Fibroblast of lung (primary cell): ENCODE data around the gene CAPN13. TPM values are rescaled to one million over a fixed set of nuclear protein-coding genes. Genes with fewer than 3 reads are reported as not detected.

Source experiments
- DNase-seq, 2 donors: peaks; one replicate each; pipeline versions ENCODE4 v3.0.0 to v3.0.0-alpha.2; 2010; ENCODE audit warnings: low read depth in 2 of 2
- H2AFZ ChIP-seq: 2 replicates; pipeline ENCODE4 v1.5.1; 2012; ENCODE audit warnings: low read length, control low read depth, inconsistent platforms
- H3K27ac ChIP-seq: 2 replicates; pipeline ENCODE4 v1.5.1; 2011; ENCODE audit warnings: low read length, control low read depth; ENCODE audit not compliant: insufficient read depth
- H3K27me3 ChIP-seq: 2 replicates; pipeline ENCODE4 v1.5.1; 2011; ENCODE audit warnings: mild to moderate bottlenecking, low read length; ENCODE audit not compliant: control insufficient read depth, insufficient read depth
- H3K36me3 ChIP-seq: 2 replicates; pipeline ENCODE4 v1.5.1; 2011; ENCODE audit warnings: low read length; ENCODE audit not compliant: control insufficient read depth, insufficient read depth
- H3K4me1 ChIP-seq: 2 replicates; pipeline ENCODE4 v1.5.1; 2011; ENCODE audit warnings: low read length; ENCODE audit not compliant: control insufficient read depth, insufficient read depth; ENCODE audit errors: extremely low read depth
- H3K4me2 ChIP-seq: 2 replicates; pipeline ENCODE4 v1.5.1; 2011; ENCODE audit warnings: low read length, control low read depth; ENCODE audit not compliant: insufficient read depth; ENCODE audit errors: extremely low read depth
- H3K4me3 ChIP-seq, 4 experiments: fragments of 200-600 bp in 1 of 4; sonication (generic) in 1 of 4; replicated peaks in 1 of 4; 2 replicates each; pipeline ENCODE4 v1.5.1; 2011 to 2016; ENCODE audit warnings: low read length in 4 of 4, low read depth in 3 of 4, mild to moderate bottlenecking in 3 of 4, control low read depth in 2 of 4, inconsistent platforms in 1 of 4, mixed read lengths in 1 of 4; ENCODE audit not compliant: insufficient read depth in 1 of 4; ENCODE audit errors: control extremely low read depth in 1 of 4
- H3K79me2 ChIP-seq: 2 replicates; pipeline ENCODE4 v1.5.1; 2012; ENCODE audit warnings: mild to moderate bottlenecking, low read length, inconsistent platforms; ENCODE audit not compliant: control insufficient read depth, insufficient read depth
- H3K9ac ChIP-seq: 2 replicates; pipeline ENCODE4 v1.5.1; 2011; ENCODE audit warnings: mild to moderate bottlenecking, low read length, control low read depth; ENCODE audit not compliant: insufficient read depth
- H3K9me3 ChIP-seq: 2 replicates; pipeline ENCODE4 v1.5.1; 2012; ENCODE audit warnings: low read depth, low read length; ENCODE audit not compliant: control insufficient read depth, insufficient read depth
- H4K20me1 ChIP-seq: 2 replicates; pipeline ENCODE4 v1.5.1; 2011; ENCODE audit warnings: low read length; ENCODE audit not compliant: control insufficient read depth, insufficient read depth; ENCODE audit errors: extremely low read depth
- EZH2 ChIP-seq: IDR thresholded peaks from 2 replicates; pipeline ENCODE4 v1.5.1; 2012; ENCODE audit warnings: low read length, control low read depth, mild to moderate bottlenecking; ENCODE audit errors: missing control alignments
- polyA plus RNA-seq, 2 donors: library from polyadenylated mRNA; depleted of rRNA in 1 of 2; stranded (reverse) in 1 of 2; unstranded in 1 of 2; fragments of >200 nt; gene quantifications; 2 replicates each; pipeline ENCODE4 v1.2.1, GENCODE V29; 2011 to 2012; ENCODE audit warnings: missing spikeins in 1 of 2
- total RNA-seq: library from RNA; depleted of rRNA; stranded (reverse); fragments of >200 nt; gene quantifications from 2 replicates; pipeline ENCODE4 v1.2.1, GENCODE V29; 2014
- TF ChIP-seq, protein P1 (sequence below), 2 donors: IDR thresholded peaks in 1 of 2; conservative IDR thresholded peaks in 1 of 2; 1 replicate in 1 of 2; 2 replicates in 1 of 2; pipeline ENCODE4 v1.5.1; 2011 to 2012; ENCODE audit warnings: low read length in 2 of 2, control low read depth in 1 of 2, inconsistent platforms in 1 of 2, low read depth in 1 of 2, mild to moderate bottlenecking in 1 of 2

CAPN13 gene
- total and polyA plus RNA-seq, 2 donors (not counting 1 experiment from before 2014, with no cell fraction given) = not detected

DNA sequence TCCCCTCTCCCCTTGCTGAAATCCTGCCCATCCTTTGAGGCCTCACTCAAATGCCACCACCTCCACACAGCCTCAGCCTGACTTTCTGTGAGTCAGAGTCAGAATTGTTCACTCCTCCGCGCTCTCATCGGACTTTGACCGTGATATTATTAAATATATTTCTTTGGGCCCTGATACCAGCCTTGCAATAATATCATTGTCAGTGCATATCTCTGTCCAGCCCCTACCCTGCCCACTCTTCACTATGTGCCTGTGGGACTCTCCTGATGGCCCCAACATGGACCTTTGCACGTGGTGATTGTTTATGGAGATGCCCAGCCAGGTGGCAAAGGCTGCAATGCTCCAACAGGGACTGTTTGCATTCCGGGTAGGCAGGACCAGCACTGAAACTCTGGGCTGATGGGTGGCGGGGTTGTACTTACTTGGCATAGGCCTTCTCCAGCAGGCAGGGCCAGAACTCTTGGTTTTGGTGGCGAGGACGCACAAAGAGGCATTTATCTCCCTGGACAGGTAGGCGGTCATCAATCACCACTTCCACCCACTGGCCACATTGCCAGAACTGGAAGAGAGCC is 37.3 kb downstream of the CAPN13 start:
- DNase-seq = no peak
- TF ChIP-seq EZH2 = no peak
- Histone ChIP-seq H2AFZ (no peak overlapping the region), H3K4me2 (no peak overlapping the region), H3K9ac (no peak overlapping the region), H3K9me3 (no peaks in the 10 kb centered on the region), H4K20me1 (no peaks in the 10 kb centered on the region), H3K4me1 (no peaks in the 10 kb centered on the region), H3K4me3 (no peak overlapping the region), H3K36me3 (no peaks in the 10 kb centered on the region), H3K27me3 (peaks cover 2% of the 10 kb centered on the region), H3K79me2 (no peaks in the 10 kb centered on the region), H3K27ac (no peak overlapping the region)

DNA sequence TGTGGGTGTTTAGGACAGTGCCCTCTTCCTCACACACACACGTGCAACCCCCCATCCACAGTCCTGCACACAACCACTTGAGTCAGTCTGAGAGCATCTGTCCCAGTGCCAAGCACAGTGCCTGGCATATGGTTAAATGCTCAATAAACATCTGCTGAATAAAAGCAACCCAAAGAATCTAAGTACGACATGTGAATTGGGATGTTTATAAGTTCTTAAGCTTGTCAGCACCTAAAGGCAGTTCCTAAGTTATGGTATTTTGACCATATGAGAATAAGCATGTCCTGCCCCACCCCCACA is 37.8 kb downstream of the CAPN13 start:
- TF ChIP-seq, protein P1, sequence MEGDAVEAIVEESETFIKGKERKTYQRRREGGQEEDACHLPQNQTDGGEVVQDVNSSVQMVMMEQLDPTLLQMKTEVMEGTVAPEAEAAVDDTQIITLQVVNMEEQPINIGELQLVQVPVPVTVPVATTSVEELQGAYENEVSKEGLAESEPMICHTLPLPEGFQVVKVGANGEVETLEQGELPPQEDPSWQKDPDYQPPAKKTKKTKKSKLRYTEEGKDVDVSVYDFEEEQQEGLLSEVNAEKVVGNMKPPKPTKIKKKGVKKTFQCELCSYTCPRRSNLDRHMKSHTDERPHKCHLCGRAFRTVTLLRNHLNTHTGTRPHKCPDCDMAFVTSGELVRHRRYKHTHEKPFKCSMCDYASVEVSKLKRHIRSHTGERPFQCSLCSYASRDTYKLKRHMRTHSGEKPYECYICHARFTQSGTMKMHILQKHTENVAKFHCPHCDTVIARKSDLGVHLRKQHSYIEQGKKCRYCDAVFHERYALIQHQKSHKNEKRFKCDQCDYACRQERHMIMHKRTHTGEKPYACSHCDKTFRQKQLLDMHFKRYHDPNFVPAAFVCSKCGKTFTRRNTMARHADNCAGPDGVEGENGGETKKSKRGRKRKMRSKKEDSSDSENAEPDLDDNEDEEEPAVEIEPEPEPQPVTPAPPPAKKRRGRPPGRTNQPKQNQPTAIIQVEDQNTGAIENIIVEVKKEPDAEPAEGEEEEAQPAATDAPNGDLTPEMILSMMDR (conservative IDR thresholded peaks at IDR 0.05 in 1 of 2, IDR thresholded peaks at IDR 0.05 in 1 of 2; ENCODE audit: low read depth in 1 of 2, low read length in 2 of 2) = no peak
- TF ChIP-seq EZH2 = no peak

DNA sequence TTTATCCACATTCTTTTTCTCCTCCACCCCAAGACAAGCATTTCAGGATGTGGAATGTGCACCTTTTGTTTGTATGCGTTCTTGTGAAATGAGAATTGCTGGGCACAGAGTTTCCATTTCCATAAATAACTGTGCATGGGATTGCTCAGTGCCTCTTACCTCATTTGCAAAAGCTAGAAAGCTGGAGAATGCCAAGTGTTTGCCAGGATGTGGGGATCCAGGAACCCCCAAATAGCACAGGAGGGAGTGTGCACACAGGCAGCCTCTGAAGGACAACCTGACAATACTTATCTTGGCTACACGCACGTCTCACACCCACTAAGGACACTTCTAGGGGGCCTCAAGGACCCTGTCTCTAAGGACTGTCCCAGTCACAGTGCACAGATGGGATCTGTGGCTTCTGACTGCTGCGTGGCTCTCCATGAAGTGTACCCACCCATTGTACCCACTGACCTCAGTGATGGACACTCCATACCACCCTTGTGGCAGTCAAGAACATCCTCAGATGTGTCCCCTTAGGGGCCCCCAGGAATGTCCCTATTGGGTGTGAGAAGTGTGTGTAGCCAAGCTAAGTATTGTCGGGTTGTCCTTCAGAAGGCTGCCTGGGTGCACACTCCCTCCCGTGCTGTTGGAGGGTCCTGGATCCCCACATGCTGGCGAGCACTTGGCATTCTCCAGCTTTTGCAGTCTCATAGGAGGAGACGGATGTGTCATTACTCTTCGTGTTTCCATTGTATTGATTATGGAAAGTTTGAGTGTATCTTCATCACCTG is 38.4 kb downstream of the CAPN13 start:
- H3K36me3 ChIP-seq = no peaks in the 10 kb centered on the region
- H2AFZ ChIP-seq = no peak overlapping the region
- TF ChIP-seq, protein P1 (conservative IDR thresholded peaks at IDR 0.05 in 1 of 2, IDR thresholded peaks at IDR 0.05 in 1 of 2; ENCODE audit: low read depth in 1 of 2, low read length in 2 of 2) = no peak
- no peak for TF ChIP-seq EZH2
- H3K4me1 ChIP-seq = no peaks in the 10 kb centered on the region
- H3K27ac ChIP-seq = no peak overlapping the region
- DNase-seq = no peak
- H3K9me3 ChIP-seq = no peaks in the 10 kb centered on the region
- no peak overlapping the region for H3K9ac ChIP-seq
- H3K4me2 ChIP-seq = no peak overlapping the region
- H3K79me2 ChIP-seq = no peaks in the 10 kb centered on the region
- H3K4me3 ChIP-seq = no peak overlapping the region
- peaks cover 2% of the 10 kb centered on the region for H3K27me3 ChIP-seq
- no peaks in the 10 kb centered on the region for H4K20me1 ChIP-seq

More for the DNA sequence above, 37.8 kb downstream of the CAPN13 start:
- Histone ChIP-seq H2AFZ (no peak overlapping the region), H3K9me3 (no peaks in the 10 kb centered on the region), H3K79me2 (no peaks in the 10 kb centered on the region), H3K9ac (no peak overlapping the region), H3K36me3 (no peaks in the 10 kb centered on the region), H3K27me3 (peaks cover 2% of the 10 kb centered on the region), H3K27ac (no peak overlapping the region), H3K4me1 (no peaks in the 10 kb centered on the region), H3K4me2 (no peak overlapping the region), H4K20me1 (no peaks in the 10 kb centered on the region), H3K4me3 (no peak overlapping the region)
- DNase-seq = no peak
